Measurements from ENCODE around the gene AMBRA1. TPM values are rescaled to one million over a fixed set of nuclear protein-coding genes. Genes with fewer than 3 reads are reported as not detected.

AMBRA1 gene
- total and polyA plus RNA-seq, 2 of the 8 experiments (the other 6 are each of a cell fraction or from before 2014, with no cell fraction given), result 14.2 to 37.4 TPM

DNA sequence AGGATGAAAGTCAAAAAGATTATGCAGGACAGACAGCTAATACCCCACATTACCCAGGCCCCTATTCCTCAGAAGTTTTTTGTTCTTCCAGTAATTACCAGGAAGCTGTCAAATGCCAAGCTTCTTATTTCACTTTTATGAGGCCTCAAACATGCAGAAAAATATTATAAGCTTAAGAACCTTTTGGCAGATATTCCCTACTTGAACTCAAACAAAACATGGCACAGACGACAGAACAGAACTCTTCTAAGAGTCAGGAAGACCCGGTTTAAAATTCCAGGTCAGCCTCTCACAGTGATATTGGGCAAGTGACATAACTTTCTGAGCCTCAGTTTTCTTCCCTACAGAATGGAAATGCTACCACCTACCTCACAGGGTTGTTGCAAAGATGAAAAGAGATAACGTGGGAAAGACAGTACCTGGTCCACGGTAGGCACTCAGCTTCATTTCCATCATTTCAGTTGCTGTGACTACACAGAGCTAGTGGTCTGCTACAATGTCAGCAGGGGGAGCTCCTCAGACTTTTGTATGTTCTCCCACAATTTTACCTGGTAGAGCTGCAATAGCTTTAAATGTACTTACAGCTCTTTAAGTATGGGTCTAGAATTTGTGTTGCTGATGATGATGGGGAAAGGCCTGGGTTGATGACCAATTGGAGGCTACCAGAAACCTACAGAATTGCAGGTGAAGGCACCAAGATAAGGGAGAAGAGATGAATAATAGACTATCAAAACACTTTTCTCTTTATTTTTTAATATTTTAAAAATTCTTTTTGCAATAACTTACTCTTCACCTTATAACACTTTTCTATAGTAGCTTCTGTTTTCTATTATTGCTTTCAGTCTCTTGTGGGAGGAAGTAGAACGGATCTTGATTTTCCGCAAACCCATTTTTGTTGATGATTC lies 103.9 kb downstream of the AMBRA1 start:
- Histone ChIP-seq H3K4me3 (ENCODE audit: extremely low read depth in 1 of 4, insufficient read depth in 2 of 4, low read depth in 3 of 4, low read length in 4 of 4) (no peak overlapping the region), H2AK5ac (ENCODE audit: low read depth, low read length) (no peak overlapping the region), H2AFZ (ENCODE audit: low read length) (no peak overlapping the region), H3K56ac (replicated peaks; ENCODE audit: insufficient read length, low read depth, low read length) (no peak overlapping the region), H3K79me2 (ENCODE audit: control insufficient read depth in 1 of 2, insufficient read depth in 2 of 2, low read length in 2 of 2) (no peaks in the 10 kb centered on the region), H4K91ac (replicated peaks; ENCODE audit: insufficient read length, low read length) (no peak overlapping the region), H2BK15ac (ENCODE audit: low read length) (no peak overlapping the region), H2BK12ac (ENCODE audit: low read depth, low read length) (no peak overlapping the region), H4K5ac (ENCODE audit: insufficient read length, low read depth, low read length) (no peak overlapping the region), H2BK5ac (ENCODE audit: low read depth, low read length) (no peak overlapping the region), H3K4ac (replicated peaks; ENCODE audit: insufficient read length, low read depth, low read length) (no peak overlapping the region), H3K79me1 (ENCODE audit: low read depth, low read length) (no peaks in the 10 kb centered on the region), H3K23me2 (ENCODE audit: low read depth, low read length) (no peaks in the 10 kb centered on the region), H3K27ac (ENCODE audit: low read depth, low read length) (no peak overlapping the region), H3K9ac (replicated peaks in 1 of 4; ENCODE audit: extremely low read depth in 1 of 4, low read depth in 3 of 4, low read length in 3 of 4) (no peak overlapping the region), H3K4me1 (replicated peaks in 1 of 4; ENCODE audit: control insufficient read depth in 3 of 4, insufficient read depth in 4 of 4, low read length in 3 of 4) (no peaks in the 10 kb centered on the region), H3K18ac (ENCODE audit: extremely low read depth, low read length) (no peak overlapping the region), H4K20me1 (replicated peaks in 1 of 2; ENCODE audit: control insufficient read depth in 1 of 2, insufficient read depth in 2 of 2, low read length in 2 of 2) (no peaks in the 10 kb centered on the region), H3K36me3 (ENCODE audit: control insufficient read depth in 2 of 4, insufficient read depth in 4 of 4, low read length in 3 of 4) (peaks cover 0 to 9% (median 0%) of the 10 kb centered on the region in 4 experiments; a peak in 5 of 8 replicates), H2BK20ac (ENCODE audit: low read length) (no peak overlapping the region), H3K9me3 (ENCODE audit: insufficient read depth in 2 of 2, low read depth in 1 of 2, low read length in 1 of 2) (no peaks in the 10 kb centered on the region), H3K4me2 (ENCODE audit: insufficient read depth in 1 of 2, low read depth in 2 of 2, low read length in 2 of 2) (no peak overlapping the region), H3K23ac (ENCODE audit: insufficient read length) (no peak overlapping the region), H3K14ac (ENCODE audit: insufficient read length) (no peak overlapping the region), H3K27me3 (replicated peaks in 1 of 4; ENCODE audit: control insufficient read depth in 3 of 4, extremely low read depth in 1 of 4, insufficient read depth in 3 of 4, low read length in 3 of 4) (no peaks in the 10 kb centered on the region), H4K8ac (ENCODE audit: extremely low read depth, insufficient read depth, low read length) (no peak overlapping the region), H2BK120ac (replicated peaks; ENCODE audit: low read depth, low read length) (no peak overlapping the region)
- FAIRE-seq (peak; percentile 55), DNase-seq (ENCODE audit: low read depth in 1 of 2, low spot score in 2 of 2) (peak in 1 of 2 experiments; percentile 9)
- POLR2A ChIA-PET (ENCODE audit: partially characterized antibody), result interaction anchor here (1.2 to 1.7 kb wide), 2 partner anchors 12 to 52 kb away, joined by 3 read pairs; no protein-coding TSS in a partner anchor
- TF ChIP-seq, protein P1, sequence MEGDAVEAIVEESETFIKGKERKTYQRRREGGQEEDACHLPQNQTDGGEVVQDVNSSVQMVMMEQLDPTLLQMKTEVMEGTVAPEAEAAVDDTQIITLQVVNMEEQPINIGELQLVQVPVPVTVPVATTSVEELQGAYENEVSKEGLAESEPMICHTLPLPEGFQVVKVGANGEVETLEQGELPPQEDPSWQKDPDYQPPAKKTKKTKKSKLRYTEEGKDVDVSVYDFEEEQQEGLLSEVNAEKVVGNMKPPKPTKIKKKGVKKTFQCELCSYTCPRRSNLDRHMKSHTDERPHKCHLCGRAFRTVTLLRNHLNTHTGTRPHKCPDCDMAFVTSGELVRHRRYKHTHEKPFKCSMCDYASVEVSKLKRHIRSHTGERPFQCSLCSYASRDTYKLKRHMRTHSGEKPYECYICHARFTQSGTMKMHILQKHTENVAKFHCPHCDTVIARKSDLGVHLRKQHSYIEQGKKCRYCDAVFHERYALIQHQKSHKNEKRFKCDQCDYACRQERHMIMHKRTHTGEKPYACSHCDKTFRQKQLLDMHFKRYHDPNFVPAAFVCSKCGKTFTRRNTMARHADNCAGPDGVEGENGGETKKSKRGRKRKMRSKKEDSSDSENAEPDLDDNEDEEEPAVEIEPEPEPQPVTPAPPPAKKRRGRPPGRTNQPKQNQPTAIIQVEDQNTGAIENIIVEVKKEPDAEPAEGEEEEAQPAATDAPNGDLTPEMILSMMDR (IDR thresholded peaks at IDR 0.05; ENCODE audit: control extremely low read depth in 1 of 3, insufficient read depth in 1 of 3, low read depth in 1 of 3, low read length in 3 of 3), result peak; percentile 13 to 77 (median 67)
- TF ChIP-seq RAD21 (IDR thresholded peaks at IDR 0.05 in 1 of 2, conservative IDR thresholded peaks at IDR 0.05 in 1 of 2; ENCODE audit: low read depth in 2 of 2, low read length in 2 of 2), result peak; percentile 51 to 68
- no peak for TF ChIP-seq SP4 (IDR thresholded peaks at IDR 0.05; ENCODE audit: low read length)
- CTCF ChIA-PET (ENCODE audit: partially characterized antibody), result interaction anchor here (0.8 to 6.2 kb wide), 41 partner anchors 9 to 213 kb away, joined by 3 to 118 read pairs (median 5); partner anchors contain the start of gene CHRM4
- 77% methylated on average over 6 of the region's 6 CpGs; no CpG with 5 or more reads in 1 of the 2 experiments for WGBS, 2 experiments (ENCODE audit: extremely low coverage in 1 of 2, insufficient coverage in 1 of 2, insufficient read length in 1 of 2, insufficient replicate concordance in 2 of 2, low coverage in 1 of 2, low lambda C conversion rate in 2 of 2, missing lambda C conversion rate in 1 of 2)

Data from H1 (cell line).